Measurements from ENCODE around the gene PUS7L.

PUS7L gene

GRCh38 chr12:43761500-43761899, 2.9 kb upstream of the PUS7L start:
- Histone ChIP-seq H3K4me1 (ENCODE audit: control insufficient read depth, insufficient read depth, low read length) (0 out of 2 replicates have a peak, but pooled peaks cover 2% of the 10 kb centered on the region), H3K4me3 (ENCODE audit: low read depth, low read length) (no peak overlapping the region), H3K36me3 (ENCODE audit: control insufficient read depth in 2 of 2, insufficient read depth in 1 of 2, low read length in 2 of 2) (no peaks in the 10 kb centered on the region), H3K27ac (ENCODE audit: extremely low read depth, low read depth, low read length) (no peak overlapping the region), H3K9me3 (ENCODE audit: control insufficient read depth, insufficient read depth, low read depth, low read length) (no peaks in the 10 kb centered on the region)
- TF ChIP-seq ZNF26 (tag by site-specific recombination; IDR thresholded peaks at IDR 0.05) (no peak), ZNF354C (tag by site-specific recombination; IDR thresholded peaks at IDR 0.05; ENCODE audit: borderline replicate concordance, low read depth) (no peak), ZNF654 (tag by site-specific recombination; IDR thresholded peaks at IDR 0.05; ENCODE audit: low read depth) (no peak), ZNF157 (tag by site-specific recombination; IDR thresholded peaks at IDR 0.05) (no peak), ATF2 (tag by site-specific recombination; IDR thresholded peaks at IDR 0.05; ENCODE audit: low read depth) (no peak), ZNF221 (tag by site-specific recombination; IDR thresholded peaks at IDR 0.05; ENCODE audit: borderline replicate concordance) (no peak), ZNF2 (tag by site-specific recombination; IDR thresholded peaks at IDR 0.05) (no peak), ZNF394 (tag by site-specific recombination; IDR thresholded peaks at IDR 0.05; ENCODE audit: borderline replicate concordance) (no peak), ZNF561 (tag by site-specific recombination; IDR thresholded peaks at IDR 0.05; ENCODE audit: borderline replicate concordance) (no peak), ZNF280D (tag by site-specific recombination; IDR thresholded peaks at IDR 0.05) (no peak), REST (tag by site-specific recombination; IDR thresholded peaks at IDR 0.05) (no peak)
- ChIA-PET CTCF (interaction anchor here (0.9 kb wide), 2 partner anchors 15 to 121 kb away, joined by 4 to 5 read pairs; no protein-coding TSS in a partner anchor), POLR2A (no interaction called here)

- POLR2A ChIA-PET, result no interaction called here
- CTCF ChIA-PET, result interaction anchor here (1.0 to 1.9 kb wide), 3 partner anchors 8 to 122 kb away, joined by 3 to 8 read pairs (median 8); no protein-coding TSS in a partner anchor
- TF ChIP-seq ZNF521 (tag by site-specific recombination; IDR thresholded peaks at IDR 0.05), result no peak
- TF ChIP-seq ZNF112 (tag by site-specific recombination; IDR thresholded peaks at IDR 0.05), result no peak
- TF ChIP-seq BCL11A (tag by site-specific recombination; IDR thresholded peaks at IDR 0.05; ENCODE audit: low read depth), result no peak
- no peak for TF ChIP-seq GLI2 (tag by site-specific recombination; IDR thresholded peaks at IDR 0.05; ENCODE audit: borderline replicate concordance, low read depth)
- 0 out of 2 replicates have a peak, but pooled peaks have one; percentile 24 for TF ChIP-seq ZNF600 (tag by site-specific recombination; IDR thresholded peaks at IDR 0.05)
- no peak for TF ChIP-seq REST (tag by site-specific recombination; IDR thresholded peaks at IDR 0.05)
- no peak for TF ChIP-seq ZNF366 (tag by site-specific recombination; conservative IDR thresholded peaks at IDR 0.05)
- 0 out of 2 replicates have a peak, but pooled peaks have one; percentile 17 for TF ChIP-seq ZNF692 (tag by site-specific recombination; IDR thresholded peaks at IDR 0.05)
- 0 out of 2 replicates have a peak, but pooled peaks cover 2% of the 10 kb centered on the region for H3K4me1 ChIP-seq (ENCODE audit: control insufficient read depth, insufficient read depth, low read length)
- no peak overlapping the region for H3K4me3 ChIP-seq (ENCODE audit: low read depth, low read length)
- no peaks in the 10 kb centered on the region for H3K9me3 ChIP-seq (ENCODE audit: control insufficient read depth, insufficient read depth, low read depth, low read length)
- H3K36me3 ChIP-seq (ENCODE audit: control insufficient read depth in 2 of 2, insufficient read depth in 1 of 2, low read length in 2 of 2), result peaks cover 0 to 2% of the 10 kb centered on the region in 2 experiments; a peak in 1 of 3 replicates
- no peak overlapping the region for H3K27ac ChIP-seq (ENCODE audit: extremely low read depth, low read depth, low read length)
Measured at GRCh38 chr12:43760396-43760795, 1.8 kb upstream of the PUS7L start.
